Globus pallidus (tissue), 1 donor: ENCODE measurements around the gene SEMA5B.
A peak's percentile ranks its signal among the peaks of the same experiment; 100 is the strongest.

Experiments used
- DNase-seq: peaks from one replicate; pipeline ENCODE4 v3.0.0-alpha.2; 2015; ENCODE audit warnings: low spot score

Gene SEMA5B

DNA sequence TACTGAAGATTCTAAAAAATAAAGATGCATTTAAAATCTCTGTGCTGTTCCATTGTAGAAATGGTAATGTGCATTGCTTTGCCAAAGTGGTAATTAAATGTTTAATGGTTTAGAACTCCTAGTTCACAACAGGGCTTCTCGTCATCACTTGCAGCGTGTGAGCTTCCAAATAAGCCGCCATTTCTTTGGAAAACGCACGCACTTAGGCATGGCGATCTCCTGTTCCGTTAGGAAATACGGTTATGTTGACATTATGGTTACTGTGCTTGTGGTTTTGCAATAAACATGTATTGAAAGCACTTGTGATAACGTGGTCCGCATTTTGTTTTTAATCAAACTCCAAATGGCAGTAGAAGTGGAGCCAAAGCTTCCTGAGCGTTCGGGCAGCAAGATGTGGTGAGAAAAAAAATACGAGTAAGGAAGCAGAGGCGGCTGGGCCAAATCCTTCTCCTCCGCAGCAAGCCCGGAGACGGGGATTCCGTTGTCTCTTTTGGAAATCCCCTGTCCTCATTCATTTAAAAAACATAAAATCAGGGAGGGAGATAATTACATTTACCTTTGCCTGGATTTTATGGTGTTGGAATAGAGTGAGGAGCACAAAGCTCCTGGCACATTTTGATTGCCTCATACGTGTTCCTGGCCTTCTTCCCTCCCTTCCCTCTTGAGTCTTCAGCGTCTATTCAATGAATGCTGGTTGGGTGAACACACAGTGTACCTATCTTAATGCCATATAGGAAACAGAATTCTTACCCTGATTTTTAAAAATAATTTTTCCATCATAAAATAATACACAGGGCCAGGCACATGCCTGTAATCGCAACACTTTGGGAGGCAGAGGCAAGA is 135.2 kb downstream of the SEMA5B start:
- no peak for DNase-seq

- DNase-seq = no peak
Observed at GRCh38 chr3:122890720-122891220, 136.8 kb downstream of the SEMA5B start.

DNA sequence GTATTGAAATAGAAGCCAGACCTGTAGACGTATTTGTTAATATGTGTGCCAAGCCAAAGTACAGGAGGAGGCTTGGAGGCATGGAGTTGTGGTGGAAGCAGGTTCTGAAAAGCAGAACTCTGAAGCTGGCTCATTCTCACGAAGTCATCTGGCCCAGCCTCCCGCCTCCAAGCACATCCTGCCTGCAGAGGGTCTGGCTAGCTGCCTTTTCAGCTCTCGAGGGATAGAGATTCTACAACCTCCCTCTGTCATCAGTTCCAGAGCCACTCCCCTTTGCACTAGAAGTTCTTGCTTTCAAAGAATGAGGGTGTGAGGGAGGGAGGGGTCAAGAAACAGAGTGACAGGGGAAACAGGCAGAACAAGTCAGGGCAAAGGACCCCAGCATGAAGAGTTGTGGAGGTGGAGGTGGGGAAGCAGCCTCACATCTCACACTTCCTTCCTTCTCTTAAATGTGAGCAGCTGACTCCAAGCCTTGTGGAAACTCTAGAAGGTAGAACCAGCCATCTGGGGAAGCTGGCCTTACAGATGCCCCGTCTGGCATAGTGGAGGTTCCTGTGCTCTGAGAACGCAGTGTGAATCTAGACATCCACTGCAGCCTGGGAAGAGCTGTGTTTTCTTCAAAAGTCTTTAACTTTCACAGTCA is 137.4 kb downstream of the SEMA5B start:
- DNase-seq = peak; percentile 55

DNA sequence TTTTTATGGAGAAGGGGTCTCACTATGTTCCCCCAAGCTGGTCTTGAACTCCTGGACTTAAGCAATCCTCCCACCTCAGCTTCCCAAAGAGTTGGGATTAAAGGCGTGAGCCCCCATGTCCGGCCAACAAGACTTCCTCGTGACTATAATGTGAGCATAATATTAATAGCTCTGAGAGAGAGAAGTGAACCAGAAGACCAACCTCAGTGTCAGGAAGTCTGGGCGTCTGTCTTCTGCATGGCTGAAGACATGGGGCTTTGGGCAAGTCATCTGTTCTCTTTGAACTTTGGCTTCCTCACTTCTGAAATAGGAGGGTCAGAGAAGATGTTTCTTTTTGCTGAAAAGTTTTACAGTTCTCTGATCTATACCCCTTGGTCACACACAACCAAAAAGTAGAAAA is 140.6 kb downstream of the SEMA5B start:
- DNase-seq = peak; percentile 28

DNA sequence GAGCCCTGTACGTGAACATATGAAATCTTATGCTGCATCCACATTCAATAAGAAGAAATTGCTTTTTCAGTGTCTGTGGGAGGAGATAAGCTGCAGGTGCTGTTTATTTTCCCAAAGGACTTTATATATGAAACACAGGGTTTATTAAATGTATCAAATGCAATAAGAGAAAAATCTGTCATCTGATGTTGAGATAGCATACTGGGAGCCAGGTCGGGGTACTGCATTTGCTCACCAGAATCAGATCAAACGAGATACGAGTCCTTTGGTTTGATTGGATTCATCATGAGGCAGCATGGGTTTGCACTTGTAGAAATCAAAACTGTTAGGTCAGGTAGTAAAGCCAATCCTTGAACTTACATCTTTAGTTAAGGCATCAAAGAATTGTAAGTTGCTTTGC is 141.3 kb downstream of the SEMA5B start:
- no peak for DNase-seq

GRCh38 chr3:122882361-122882947 is 145.1 kb downstream of the SEMA5B start:
- DNase-seq = no peak

GRCh38 chr3:122880624-122881023 is 146.9 kb downstream of the SEMA5B start:
- DNase-seq = no peak

GRCh38 chr3:122880173-122880572 is 147.4 kb downstream of the SEMA5B start:
- DNase-seq = no peak

- DNase-seq = no peak
Observed at GRCh38 chr3:122875547-122876127, 151.9 kb downstream of the SEMA5B start.

DNA sequence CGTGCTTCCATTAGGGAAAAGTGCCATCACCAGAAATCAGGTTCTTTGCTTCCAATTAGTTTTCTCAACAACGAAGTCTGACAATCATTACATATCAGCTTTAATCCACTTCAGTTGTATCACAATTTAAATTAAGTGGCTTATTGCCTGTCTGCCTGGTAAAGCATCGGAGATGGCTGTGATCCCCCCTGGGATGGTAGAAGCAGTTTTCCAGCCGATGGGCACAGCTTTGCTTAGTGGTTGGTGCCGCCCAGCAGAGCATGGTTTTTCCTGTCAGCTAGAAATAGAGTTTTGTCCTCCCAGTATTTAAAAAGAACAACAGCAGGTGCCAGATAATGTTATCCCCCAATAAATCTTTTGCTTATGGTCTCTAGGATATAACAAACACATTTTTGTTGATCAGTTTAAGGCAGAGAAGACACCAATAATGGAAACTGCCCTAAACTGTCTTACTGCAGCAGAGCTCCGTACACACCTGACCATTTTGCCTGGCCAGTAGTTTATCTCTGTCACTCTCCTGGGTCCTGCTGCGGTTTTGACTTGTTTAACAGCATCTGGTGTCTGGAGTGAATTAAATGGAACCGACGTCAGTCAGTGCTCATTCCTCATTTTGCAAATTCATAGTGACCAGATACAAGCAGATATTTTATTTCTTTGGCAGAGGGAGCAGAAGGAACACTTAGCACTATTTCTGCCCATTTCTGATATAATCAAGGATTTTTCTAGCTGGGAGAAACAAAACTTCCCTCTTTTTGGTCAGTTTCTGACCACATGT is 153.6 kb downstream of the SEMA5B start:
- no peak for DNase-seq

DNA sequence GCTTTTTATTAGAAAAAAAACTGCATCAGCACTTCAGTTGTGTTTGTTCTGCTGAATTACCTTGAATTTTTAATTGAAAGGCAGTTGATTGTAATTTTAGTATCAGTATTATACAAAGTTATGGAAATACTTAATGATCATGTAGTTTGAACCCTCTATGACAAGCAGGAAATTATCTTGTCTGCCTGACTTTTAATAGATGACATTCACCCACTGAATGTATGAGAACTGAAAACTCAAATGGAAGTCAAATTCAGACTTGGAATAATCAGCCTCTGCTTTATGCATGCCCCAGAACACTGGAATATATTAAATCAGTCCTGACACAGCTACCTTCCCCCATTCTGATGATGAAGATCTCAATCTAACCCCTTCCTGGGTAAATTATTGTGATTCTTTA is 159.2 kb downstream of the SEMA5B start:
- DNase-seq = no peak

DNA sequence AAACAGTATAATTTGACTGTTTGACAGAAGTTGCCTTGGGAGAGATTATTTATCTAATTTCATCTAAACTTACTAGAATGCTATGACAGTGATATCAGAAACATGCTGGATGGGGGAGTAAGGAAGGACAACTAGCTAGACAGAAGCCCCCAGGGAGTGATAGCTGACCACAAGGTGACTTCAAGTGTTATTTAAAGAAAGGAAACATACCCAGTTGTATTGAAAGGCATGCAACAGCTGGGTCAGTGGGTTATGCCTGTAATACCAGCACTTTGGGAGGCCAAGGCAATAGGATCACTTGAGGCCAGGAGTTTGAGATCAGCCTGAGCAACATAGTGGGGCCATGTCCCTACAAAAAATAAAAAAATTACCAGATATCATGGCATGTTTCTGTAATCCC is 163.1 kb downstream of the SEMA5B start:
- no peak for DNase-seq

GRCh38 chr3:122862381-122862780 is 165.2 kb downstream of the SEMA5B start:
- DNase-seq = no peak
